ENCODE measurements around the gene SNX25. TPM values are rescaled to one million over a fixed set of nuclear protein-coding genes. Genes with fewer than 3 reads are reported as not detected.

Gene SNX25
- total RNA-seq, 6 experiments from 2014 or later: 8.0 to 13.0 (median 10.5) TPM

GRCh38 chr4:185332575-185333464, 123.4 kb downstream of the SNX25 start:
- Histone ChIP-seq H3K36me3 (no peaks in the 10 kb centered on the region), H3K27me3 (no peaks in the 10 kb centered on the region), H3K4me1 (no peaks in the 10 kb centered on the region), H3K27ac (no peak overlapping the region), H3K9me3 (no peaks in the 10 kb centered on the region), H3K4me3 (no peak overlapping the region)
- TF ChIP-seq POLR2A (IDR thresholded peaks at IDR 0.05): no peak
- no peak for TF ChIP-seq CTCF (IDR thresholded peaks at IDR 0.05)
- 96% methylated on average over 3 of the region's 3 CpGs for WGBS (ENCODE audit: insufficient coverage, low coverage, low lambda C conversion rate, missing lambda C conversion rate)
- intact Hi-C loops (cut with DNase I): no loop called here
- ATAC-seq (no peak), DNase-seq (no peak)

GRCh38 chr4:185334326-185334725, 124.9 kb downstream of the SNX25 start:
- DNase-seq (no peak), ATAC-seq (no peak)
- no peaks in the 10 kb centered on the region for H3K27me3 ChIP-seq
- H3K36me3 ChIP-seq: no peaks in the 10 kb centered on the region
- no peaks in the 10 kb centered on the region for H3K9me3 ChIP-seq
- 85% methylated on average over 3 of the region's 4 CpGs for WGBS (ENCODE audit: insufficient coverage, low coverage, low lambda C conversion rate, missing lambda C conversion rate)
- H3K4me3 ChIP-seq: no peak overlapping the region
- H3K27ac ChIP-seq: no peak overlapping the region
- H3K4me1 ChIP-seq: no peaks in the 10 kb centered on the region
- no peak for TF ChIP-seq CTCF (IDR thresholded peaks at IDR 0.05)
- TF ChIP-seq POLR2A (IDR thresholded peaks at IDR 0.05): no peak
- intact Hi-C loops (cut with DNase I): no loop called here

GRCh38 chr4:185335579-185335978, 126.2 kb downstream of the SNX25 start:
- no peak for TF ChIP-seq POLR2A (IDR thresholded peaks at IDR 0.05)
- Histone ChIP-seq H3K27me3 (no peaks in the 10 kb centered on the region), H3K36me3 (no peaks in the 10 kb centered on the region), H3K4me3 (no peak overlapping the region), H3K27ac (no peak overlapping the region), H3K9me3 (no peaks in the 10 kb centered on the region), H3K4me1 (no peaks in the 10 kb centered on the region)
- ATAC-seq: peak in 1 of 4 donors; percentile 49
- WGBS (ENCODE audit: insufficient coverage, low coverage, low lambda C conversion rate, missing lambda C conversion rate): 82% methylated on average over 1 of the region's 1 CpG
- intact Hi-C loops (cut with DNase I): no loop called here
- no peak for DNase-seq

- ATAC-seq (no peak), DNase-seq (no peak)
- 62% methylated on average over 3 of the region's 3 CpGs for WGBS (ENCODE audit: insufficient coverage, low coverage, low lambda C conversion rate, missing lambda C conversion rate)
- Histone ChIP-seq H3K27ac (no peak overlapping the region), H3K4me1 (no peaks in the 10 kb centered on the region), H3K36me3 (no peaks in the 10 kb centered on the region), H3K4me3 (no peak overlapping the region), H3K9me3 (no peaks in the 10 kb centered on the region), H3K27me3 (no peaks in the 10 kb centered on the region)
- no peak for TF ChIP-seq POLR2A (IDR thresholded peaks at IDR 0.05)
- TF ChIP-seq CTCF (IDR thresholded peaks at IDR 0.05): no peak
- intact Hi-C loops (cut with DNase I): no loop called here
Measured at GRCh38 chr4:185339941-185340340, 130.5 kb downstream of the SNX25 start.

GRCh38 chr4:185341377-185341776, 132.0 kb downstream of the SNX25 start:
- H3K27ac ChIP-seq: no peak overlapping the region
- no peaks in the 10 kb centered on the region for H3K9me3 ChIP-seq
- ATAC-seq: peak in 2 of 4 donors; percentile 25 to 31
- intact Hi-C loops (cut with DNase I): no loop called here
- no peak for DNase-seq
- WGBS (ENCODE audit: insufficient coverage, low coverage, low lambda C conversion rate, missing lambda C conversion rate): 63% methylated on average over 2 of the region's 2 CpGs
- H3K4me3 ChIP-seq: no peak overlapping the region
- no peak for TF ChIP-seq CTCF (IDR thresholded peaks at IDR 0.05)
- TF ChIP-seq POLR2A (IDR thresholded peaks at IDR 0.05): no peak
- H3K36me3 ChIP-seq: peaks cover 0 to under 1% (median 0%) of the 10 kb centered on the region in 4 donors
- no peaks in the 10 kb centered on the region for H3K4me1 ChIP-seq
- no peaks in the 10 kb centered on the region for H3K27me3 ChIP-seq
